ENCODE results near the gene ENPEP.

DNA sequence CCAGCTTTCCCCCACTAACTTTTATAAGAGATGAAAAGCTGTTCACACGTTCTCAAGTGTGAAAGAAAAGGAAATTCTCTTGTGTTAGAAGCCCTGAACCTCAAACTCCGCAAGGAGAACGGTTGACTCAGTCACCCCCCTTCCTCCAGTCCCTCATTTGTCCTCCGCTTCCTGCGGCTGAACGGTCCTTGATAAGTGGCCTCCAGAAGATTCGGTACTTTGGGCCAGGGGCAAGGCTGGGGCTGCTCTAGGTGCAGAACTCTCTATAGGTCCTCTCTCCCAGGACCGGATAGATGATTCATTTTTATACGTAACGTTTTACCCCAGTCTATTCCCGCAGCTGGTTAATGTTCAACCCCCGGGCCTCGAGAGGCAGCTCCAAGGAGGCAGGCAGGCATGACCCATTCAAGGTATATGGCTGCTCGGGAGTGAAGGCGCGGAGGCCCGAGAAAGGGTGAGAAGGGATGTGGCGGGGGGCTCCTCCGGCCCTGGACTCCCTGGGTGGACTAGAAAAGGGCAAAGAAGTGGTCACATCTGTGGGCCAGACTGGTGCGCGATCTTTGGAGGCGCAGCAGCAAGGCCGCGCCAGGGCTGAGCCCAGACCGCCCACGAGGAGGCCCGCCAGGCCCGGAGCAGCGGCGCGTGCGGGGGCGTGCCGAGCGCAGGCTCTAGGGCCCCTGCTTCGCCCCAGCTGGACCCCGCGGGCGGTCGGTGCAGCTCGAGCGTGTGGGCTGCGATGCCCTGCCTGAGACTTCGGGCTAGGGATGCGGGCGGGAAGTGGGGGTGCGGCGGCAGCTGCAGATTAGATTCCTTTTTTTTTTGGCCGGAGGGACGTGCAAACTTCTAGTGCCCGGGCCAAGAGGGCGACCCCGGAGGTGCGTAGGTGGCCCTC, 135.2 kb downstream of the ENPEP start:
- TF ChIP-seq CTCF (conservative IDR thresholded peaks at IDR 0.05; ENCODE audit: low read length), result no peak
- TF ChIP-seq EZH2phosphoT487 (IDR thresholded peaks at IDR 0.05; ENCODE audit: borderline replicate concordance, low read depth, low read length), result no peak
